Measurements from ENCODE around the gene HTD2.

HTD2 gene

DNA sequence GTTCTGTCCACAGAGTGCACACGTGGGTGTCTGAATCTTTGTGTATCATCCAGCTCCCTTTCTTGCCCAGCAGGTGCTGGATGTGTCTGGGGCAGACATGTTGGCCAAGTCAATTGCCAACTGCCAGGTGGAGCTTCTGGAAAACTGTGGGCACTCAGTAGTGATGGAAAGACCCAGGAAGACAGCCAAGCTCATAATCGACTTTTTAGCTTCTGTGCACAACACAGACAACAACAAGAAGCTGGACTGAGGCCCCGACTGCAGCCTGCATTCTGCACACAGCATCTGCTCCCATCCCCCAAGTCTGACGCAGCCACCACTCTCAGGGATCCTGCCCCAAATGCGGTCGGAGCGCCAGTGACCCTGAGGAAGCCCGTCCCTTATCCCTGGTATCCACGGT, 12.8 kb upstream of the HTD2 start:
- DNase-seq: no peak

DNA sequence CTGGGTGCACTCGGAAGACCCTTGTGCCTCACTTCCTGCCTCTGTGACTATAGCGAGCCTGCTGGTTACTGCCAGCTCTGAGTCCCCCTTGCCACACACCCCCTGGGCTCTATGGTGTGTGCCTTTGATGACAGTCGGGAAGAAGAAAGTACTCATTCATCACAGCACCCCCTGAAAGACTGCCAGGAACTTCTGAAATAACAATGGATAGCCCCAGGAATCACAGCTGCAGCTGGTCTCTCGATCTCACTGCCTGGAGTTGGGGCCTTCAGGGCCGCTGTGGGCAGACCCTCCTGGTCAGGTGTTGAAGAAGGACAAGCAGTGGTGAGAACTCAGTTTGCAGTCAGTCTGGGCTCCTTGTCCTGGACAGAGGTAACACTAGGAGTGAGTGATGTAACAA, 10.1 kb upstream of the HTD2 start:
- DNase-seq: no peak

DNA sequence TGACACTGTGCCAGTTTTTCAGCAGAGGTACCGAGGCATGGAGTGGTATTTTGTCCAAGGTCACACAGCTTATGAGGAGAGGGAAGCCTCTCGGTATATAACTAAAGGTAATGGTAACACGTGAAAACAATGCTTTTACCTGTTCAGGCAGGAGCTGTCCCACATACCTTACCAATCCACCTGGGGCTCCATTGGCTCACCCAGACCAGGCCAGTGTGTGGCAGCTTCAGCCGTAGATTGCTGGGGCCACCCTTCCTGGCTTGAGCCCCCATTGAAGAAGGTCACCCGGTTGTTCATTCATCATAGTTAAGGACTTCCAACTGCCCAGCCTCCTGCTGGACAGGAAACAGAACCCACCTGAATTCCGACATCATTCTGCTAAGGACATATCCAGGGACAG, 9.5 kb upstream of the HTD2 start:
- DNase-seq: no peak

DNA sequence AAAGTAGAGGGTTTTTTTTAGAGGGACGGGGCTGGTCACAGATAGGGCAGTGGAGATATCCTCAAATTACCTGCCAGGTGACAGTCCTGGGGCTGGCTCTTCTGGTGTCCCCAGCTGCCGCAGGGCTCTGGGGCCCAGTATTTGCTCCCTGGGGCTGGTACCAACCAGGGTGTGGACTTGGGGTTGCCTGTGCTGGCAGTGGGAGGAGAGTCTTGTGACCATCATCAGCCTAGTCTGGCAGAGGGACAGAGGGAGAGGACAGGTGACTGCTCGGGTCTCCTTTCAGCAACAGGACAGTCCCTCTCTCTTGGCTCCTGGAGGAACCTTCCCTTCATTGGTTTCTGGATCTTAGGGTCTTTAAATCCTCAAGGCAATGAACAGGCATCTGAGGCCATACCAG, 8.1 kb upstream of the HTD2 start:
- no peak for DNase-seq

DNA sequence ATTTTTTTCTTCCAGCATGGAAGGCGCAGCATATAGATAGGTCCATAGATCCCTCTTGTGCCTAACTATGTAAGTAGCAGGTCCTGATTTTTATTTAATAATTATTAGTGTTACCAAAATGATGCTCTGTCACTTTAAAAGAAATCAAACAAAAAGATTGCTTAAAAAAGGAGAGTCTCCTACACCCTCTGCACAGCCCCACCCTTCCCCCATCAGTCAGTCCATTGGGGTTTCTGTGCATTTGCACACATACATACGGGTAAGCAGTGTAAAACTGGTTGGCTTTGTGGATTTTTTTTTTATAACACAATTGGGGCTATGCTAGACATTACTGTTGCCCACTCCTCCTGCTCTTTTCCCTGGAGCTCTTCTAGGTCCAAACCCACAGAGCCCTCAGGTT, 7.2 kb upstream of the HTD2 start:
- no peak for DNase-seq

DNA sequence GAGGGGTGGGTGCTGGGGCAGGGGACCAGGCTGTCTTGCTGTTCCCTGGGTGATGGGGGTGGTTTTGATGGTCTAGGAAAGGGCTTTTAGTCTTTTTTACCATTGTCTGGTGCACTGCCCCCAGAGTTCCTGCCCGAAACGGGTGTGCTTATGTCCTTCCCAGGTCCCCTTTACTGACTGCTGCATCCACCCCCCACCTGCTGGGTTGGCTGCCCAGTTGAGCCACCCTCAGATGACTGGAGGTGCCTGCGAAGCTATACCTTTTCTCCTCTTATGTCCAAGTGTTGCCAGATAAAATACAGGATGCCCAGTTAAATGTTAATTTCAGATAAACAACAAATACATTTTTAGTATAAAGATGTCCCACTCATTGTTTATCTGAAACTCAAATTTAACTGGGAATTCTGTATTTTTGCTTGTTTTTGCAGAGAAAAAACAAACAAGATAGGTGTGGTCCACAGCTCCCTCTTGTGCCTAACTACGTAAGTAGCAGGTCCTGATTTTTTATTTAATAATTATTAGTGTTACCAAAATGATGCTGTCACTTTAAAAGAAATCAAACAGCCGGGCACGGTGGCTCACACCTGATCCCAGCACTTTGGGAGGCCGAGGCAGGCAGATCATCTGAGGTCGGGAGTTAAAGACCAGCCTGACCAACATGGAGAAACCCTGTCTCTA, 6.3 kb upstream of the HTD2 start:
- no peak for DNase-seq

DNA sequence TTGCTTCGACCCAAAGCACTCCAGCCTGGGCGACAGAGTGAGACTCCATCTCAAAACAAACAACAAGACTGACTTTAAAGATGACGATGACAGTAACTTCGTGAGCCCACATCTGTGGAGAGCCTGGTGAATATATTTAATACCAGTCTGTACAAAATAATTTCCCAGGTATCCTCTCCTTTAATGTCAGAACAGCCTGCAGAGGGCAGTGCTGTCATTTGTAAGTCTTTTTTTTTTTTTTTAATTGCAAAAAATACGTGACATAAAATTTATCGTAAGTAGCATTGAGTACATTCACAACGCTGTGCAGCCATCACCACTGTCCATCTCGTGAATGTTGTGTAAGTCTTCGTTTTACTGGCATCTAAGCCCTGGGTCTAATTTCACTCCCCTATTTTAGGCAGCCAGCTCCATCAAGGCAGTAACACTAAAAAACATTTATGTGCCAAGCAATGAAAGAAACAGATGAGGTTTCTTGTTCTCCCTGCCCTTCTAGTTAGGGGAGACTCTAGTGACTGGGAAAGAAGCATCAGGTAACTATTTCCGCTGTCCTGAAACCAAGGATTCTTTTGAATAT, 1.4 kb downstream of the HTD2 start:
- no peak for DNase-seq

DNA sequence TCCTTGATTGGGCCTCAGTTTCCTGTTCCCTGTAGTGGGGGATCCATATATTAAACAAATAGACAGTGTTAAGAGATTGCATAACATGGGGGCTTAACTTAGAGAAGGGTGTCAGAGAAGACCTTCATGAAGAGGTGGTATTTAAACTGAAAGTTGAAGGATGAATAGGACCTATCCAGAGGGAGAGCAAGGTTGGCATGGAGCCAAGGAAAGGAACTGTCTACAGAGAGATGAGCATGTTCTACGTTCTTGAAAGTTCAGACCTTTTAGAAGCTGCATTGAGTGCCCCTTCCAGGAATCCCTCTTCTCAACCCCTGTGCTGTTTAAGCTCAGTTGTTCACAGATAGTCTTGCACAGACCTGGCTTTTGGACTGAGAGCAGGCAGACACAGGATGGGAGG, 2.4 kb downstream of the HTD2 start:
- no peak for DNase-seq

DNA sequence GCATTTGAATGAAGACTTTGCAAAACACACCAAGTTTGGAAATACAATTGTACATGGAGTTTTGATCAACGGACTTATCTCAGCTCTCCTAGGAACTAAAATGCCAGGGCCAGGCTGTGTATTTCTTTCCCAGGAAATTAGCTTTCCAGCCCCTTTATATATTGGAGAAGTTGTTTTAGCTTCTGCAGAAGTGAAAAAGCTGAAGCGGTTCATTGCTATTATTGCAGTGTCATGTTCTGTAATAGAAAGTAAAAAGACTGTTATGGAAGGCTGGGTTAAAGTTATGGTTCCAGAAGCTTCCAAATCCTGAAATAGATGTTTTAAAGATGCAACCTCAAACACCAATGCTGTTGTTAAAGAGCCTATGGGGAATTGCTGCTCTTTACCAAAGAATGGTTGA, 11.5 kb downstream of the HTD2 start:
- DNase-seq: no peak

DNA sequence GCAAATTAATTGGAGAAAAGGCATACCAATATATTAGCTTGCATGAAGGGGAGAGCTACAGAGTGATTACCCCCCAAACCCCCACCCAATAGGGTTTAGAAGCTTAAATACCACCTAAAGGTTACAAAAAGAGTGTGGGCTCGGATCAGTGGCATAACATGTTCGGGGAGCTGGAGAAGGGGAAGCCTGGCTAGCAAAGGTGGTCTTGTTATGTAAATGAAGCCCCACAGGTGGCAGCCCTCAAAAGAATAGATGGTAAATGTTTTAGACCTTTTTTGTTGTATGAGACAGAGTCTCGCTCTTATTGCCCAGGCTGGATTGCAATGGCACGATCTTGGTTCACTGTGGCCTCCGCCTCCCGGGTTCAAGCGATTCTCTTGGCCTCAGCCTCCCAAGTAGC, 15.5 kb downstream of the HTD2 start:
- no peak for DNase-seq

DNA sequence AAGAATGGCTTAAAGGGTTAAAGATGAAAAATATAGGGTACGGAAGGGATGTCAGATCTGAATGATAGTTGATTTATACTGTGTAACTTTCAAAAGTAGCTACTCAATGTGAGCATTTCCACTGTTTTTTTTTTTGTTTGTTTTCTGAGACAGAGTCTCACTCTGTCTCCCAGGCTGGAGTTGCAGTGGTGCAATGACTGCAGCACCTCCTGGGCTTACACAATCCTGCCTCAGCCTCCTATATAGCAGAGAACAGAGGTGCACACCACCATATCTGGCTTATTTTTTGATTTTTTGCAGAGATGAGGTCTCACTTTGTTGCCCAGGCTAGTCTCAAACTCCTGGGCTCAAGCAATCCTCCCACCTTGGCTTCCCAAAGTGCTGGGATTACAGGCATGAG, 16.5 kb downstream of the HTD2 start:
- no peak for DNase-seq

DNA sequence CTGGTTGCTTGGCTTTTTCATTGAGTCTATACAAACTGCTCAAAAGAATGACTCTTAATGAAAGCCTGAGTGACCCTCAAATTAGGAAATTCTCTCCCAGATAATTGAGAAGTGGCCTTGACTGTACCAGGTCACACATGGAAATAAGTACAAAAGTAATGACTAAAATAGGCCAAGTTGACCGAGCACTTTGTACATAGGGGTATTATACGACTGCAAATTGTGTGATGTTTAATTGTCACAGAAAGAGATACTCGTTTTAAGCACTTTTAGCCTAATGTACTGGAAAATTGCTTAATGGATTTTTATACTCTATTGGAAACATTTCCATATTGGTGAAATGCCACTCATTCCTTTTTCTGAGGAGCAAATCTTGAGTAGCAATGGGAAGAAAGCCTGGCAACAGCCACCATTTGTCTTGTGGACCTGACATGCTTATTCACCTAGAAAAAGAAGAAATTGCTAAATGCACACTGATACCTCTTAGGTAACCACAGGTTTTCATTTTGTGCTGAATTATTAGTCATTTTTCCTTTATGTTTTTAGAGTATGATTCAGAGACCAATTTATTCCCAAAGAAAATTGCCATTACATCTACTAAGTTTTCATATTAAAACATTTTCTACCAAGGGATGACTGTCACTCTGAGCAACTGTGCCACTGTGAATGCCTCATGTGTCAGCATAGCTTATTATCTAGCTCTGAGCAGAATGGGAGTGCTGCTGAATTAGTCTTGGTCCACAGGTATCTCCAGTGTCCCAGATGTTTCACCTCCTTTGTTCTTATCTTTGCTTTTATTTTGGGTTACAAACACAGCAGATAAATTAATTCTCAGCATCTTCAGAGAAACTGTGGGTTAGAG, 17.4 kb downstream of the HTD2 start:
- no peak for DNase-seq

DNA sequence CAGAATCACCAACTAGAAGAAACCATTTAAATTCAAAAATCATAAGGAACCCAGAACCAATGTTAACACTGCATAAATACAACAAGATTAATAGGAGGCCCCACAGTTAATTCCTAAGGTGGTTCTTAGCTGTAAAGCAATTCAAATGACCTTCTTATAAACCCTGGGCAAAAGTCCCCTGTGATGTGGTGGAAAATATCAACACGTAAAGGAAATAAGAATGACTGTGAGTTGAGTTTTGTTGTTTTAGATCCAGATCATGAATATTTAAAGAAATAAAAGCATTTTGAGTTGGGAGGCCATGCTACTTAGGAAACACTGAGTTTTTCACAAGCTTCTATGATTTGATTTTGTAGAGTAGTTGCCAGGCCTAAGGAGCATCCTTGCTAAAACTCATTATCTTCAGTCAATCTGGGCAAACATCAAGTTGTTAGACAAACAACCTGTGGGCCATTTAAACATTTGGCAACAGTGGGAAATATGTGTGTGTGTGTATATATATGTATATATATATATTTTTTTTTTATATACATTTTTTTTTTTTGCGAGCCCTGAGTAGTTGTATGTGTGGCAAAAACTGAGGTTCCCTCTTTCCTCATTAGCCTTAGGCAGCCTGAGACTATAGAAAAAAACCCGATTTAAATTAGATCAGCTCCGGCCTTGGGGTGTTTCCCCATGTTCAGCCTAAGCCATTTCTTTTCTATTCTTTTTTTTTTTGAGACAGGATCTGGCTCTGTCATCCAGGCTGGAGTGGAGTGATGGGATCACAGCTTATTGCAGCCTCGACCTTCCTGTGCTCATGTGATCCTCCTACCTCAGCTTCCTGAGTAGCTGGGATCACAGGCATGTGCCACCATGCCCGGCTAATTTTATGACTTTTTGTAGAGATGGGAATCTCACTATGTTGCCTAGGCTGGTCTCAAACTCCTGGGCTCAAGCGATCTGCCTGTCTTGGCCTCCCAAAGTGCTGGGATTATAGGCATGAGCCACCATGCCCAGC, 18.4 kb downstream of the HTD2 start:
- no peak for DNase-seq

DNA sequence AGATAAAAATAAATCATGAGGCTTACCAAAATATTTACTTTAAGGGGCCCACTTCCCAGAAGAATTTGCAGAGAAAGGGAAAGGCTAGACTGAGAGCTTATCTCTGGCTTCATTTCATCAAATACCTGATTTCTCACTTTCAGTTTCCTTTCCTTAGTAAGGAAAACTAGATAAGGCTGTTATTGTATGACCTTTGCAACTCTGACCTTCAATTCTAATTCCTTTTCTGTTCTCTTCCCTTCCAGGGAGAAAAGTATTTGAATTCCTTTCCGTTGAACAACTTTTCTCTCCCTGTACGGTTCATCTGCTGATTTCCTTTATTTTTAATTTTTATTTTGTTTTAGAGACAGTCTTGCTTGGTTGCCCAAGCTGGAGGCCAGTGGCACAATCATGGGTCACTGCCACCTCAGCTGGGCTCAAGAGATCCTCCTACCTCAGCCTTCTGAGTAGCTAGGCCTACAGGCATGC, 19.2 kb downstream of the HTD2 start:
- DNase-seq: no peak

DNA sequence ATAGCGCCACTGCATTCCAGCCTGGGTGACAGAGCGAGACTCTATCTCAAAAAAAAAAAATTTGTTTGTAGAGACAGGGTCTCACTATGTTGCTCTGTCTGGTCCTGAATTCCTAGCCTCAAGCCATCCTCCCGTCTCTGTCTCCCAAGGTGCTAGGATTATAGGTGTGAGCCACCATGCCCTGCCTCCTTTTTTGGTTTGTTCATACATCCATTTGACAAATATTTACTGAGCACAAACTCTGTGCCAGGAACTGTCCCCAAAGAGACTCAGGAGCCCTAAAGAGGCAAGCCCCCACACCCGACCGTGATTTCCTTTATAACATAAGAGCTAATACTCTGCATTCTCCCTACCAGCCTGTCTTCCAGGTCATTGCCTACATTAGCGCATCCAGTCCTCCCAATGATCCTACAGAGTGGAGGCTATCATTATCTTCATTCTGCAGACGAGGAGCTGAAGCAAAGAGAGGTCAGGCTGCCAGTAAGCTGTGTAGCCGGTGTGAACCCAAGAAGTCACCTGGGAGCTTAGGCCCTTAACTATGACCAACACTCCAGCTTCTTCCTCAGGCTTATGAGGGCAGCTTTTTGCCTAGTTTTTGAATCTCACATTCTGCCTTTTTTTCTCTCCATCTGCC, 20.1 kb downstream of the HTD2 start:
- DNase-seq: no peak

DNA sequence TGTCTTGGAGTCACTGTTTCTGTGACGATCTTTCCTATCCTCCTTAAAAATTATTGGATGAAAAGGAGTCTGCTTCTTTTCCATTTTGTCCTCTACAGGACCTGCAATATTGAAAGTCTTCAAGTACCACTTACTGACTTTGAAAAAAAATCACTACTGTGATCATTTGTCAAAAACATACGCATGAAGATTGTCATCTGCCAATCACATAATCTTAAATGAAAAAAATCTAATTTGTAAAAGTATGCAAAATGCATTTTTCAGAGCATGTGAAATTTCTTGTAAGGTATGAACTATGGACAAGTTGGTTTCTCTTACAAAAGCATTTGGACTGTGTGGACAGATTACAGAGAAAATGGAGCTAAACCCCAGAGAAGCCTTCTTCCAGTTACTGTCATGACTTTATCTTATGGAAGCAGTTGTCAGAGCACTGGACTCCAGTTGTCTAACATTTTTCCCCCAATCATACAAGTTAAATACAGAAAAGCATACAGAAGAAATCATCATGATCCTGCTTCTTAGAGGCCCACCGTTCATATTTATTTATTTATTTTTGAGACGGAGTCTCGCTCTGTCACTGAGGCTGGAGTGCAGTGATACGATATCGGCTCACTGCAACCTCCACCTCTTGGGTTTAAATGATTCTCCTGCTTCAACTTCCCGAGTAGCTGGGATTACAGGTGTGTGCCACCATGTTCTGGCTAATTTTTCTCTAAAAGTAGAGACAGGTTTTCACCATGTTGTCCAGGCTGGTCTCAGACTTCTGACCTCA, 23.0 kb downstream of the HTD2 start:
- DNase-seq: no peak

DNA sequence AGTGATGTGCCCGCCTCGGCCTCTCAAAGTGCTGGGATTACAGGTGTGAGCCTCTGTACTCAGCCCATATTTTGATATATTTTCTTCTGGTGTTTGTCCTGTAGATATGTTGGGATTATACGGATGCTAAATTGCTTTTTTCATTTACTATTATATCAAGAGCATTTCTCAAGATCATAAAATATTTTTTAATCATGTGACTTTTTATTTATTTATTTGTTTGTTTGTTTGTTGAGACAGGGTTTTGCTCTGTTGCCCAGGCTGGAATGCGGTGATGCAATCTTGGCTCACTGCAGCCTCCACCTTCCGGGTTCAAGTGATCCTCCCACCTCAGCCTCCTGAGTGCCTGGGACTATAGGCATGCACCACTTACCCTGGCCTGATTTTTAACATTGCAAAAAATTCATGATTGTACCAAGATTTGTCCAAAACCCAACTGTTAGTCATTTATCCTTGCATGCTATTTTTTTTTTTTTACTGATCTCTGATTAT, 23.6 kb downstream of the HTD2 start:
- no peak for DNase-seq

DNA sequence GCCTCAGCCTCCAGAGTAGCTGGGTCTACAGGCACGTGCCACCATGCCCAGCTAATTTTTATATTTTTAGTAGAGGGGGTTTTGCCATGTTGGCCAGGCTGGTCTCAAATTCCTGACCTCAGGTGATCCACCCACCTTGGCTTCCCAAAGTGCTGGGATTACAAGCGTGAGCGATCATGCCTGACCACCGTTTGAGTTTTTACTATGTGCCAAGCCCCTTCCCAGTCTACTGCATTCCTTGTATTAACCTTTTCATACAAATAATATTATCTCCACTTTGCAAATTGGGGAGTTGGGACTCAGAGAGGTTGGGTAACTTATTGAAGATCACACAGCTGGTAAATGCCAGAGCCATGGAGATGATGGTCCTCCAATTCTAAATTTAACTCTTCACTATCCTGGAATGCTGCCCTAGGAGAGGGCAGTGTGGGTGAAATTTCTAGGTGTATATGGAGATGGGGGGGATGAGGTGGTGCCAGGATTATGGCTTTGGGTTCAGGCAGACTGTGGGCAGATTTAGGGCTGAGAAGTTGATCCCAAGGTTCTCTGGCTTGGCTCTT, 25.4 kb downstream of the HTD2 start:
- DNase-seq: no peak

DNA sequence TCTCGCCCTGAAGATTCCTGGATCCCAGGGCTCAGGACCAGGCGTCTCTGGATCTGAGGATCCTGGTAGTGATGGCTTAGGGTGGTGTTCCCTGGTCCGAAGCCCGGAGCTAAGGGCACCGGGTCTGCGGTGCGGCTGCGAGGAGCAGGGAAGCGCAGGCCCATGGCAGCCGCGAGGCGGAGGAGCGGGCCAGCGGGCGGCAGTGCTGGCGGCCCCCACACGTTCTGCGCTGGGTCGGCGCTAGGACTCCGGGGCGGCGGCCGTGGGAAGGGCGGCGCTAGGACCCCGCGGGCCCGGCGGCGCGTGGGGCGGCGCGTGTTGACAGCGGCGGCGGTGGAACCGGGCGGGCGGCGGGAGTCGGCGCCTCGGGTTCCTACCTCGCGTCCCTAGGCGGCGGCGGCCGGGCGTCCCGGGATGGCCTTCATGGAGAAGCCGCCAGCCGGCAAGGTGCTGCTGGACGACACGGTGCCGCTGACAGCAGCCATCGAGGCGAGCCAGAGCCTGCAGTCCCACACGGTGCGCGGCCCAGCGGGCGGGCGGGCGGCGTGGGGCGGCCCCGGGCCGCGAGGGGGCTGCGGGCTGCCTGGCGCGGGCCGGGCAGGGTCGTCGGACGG, 26.4 kb downstream of the HTD2 start, which contains the start of gene PXK:
PXK (plus strand) TSS at position 318 of the 614 bp plus-strand sequence; CDS start at position 415, 97 bp downstream.
- DNase-seq: no peak

Measured in DMS79 (cell line).